ENCODE measurements around the gene AS3MT.
A peak's percentile ranks its signal among the peaks of the same experiment; 100 is the strongest.
"Not testable (repeated sequence)": the region's sequence is repeated elsewhere in the genome, so short reads cannot be mapped to it uniquely, and the experiment has no call there.

The AS3MT gene

GRCh38 chr10:102869258-102870198, at the start of gene AS3MT:
AS3MT (plus strand) TSS chr10:102869470; CDS start chr10:102869593, 123 bp downstream.
- peak; percentile 74 for DNase-seq (ENCODE audit: low read depth, low spot score)

GRCh38 chr10:102820008-102820407, 49.3 kb upstream of the AS3MT start:
- not testable (repeated sequence) for DNase-seq (ENCODE audit: low read depth, low spot score)

- DNase-seq (ENCODE audit: low read depth, low spot score): no peak
Measured at GRCh38 chr10:102822222-102822621, 47.0 kb upstream of the AS3MT start.

GRCh38 chr10:102824664-102825063, 44.6 kb upstream of the AS3MT start:
- no peak for DNase-seq (ENCODE audit: low read depth, low spot score)

- no peak for DNase-seq (ENCODE audit: low read depth, low spot score)
Measured at GRCh38 chr10:102826148-102826796, 43.0 kb upstream of the AS3MT start.

GRCh38 chr10:102827597-102827975, 41.7 kb upstream of the AS3MT start:
- DNase-seq (ENCODE audit: low read depth, low spot score): no peak

- DNase-seq (ENCODE audit: low read depth, low spot score): no peak
Measured at GRCh38 chr10:102831322-102832071, 37.8 kb upstream of the AS3MT start.

- DNase-seq (ENCODE audit: low read depth, low spot score): no peak
Measured at GRCh38 chr10:102832248-102832647, 37.0 kb upstream of the AS3MT start.

GRCh38 chr10:102832987-102833386, 36.3 kb upstream of the AS3MT start:
- DNase-seq (ENCODE audit: low read depth, low spot score): no peak

- peak; percentile 71 for DNase-seq (ENCODE audit: low read depth, low spot score)
Measured at GRCh38 chr10:102834143-102834542, 35.1 kb upstream of the AS3MT start.

GRCh38 chr10:102835007-102835482, 34.2 kb upstream of the AS3MT start:
- DNase-seq (ENCODE audit: low read depth, low spot score): peak; percentile 94

GRCh38 chr10:102837230-102837721, 32.0 kb upstream of the AS3MT start, which contains the start of gene CYP17A1:
CYP17A1 (minus strand) TSS chr10:102837413; CDS start chr10:102837361, 52 bp downstream.
- DNase-seq (ENCODE audit: low read depth, low spot score): no peak

GRCh38 chr10:102838276-102838927, 30.9 kb upstream of the AS3MT start:
- DNase-seq (ENCODE audit: low read depth, low spot score): not testable (repeated sequence)

GRCh38 chr10:102841827-102842345, 27.4 kb upstream of the AS3MT start:
- DNase-seq (ENCODE audit: low read depth, low spot score): no peak

- DNase-seq (ENCODE audit: low read depth, low spot score): not testable (repeated sequence)
Measured at GRCh38 chr10:102843139-102843538, 26.1 kb upstream of the AS3MT start.

- DNase-seq (ENCODE audit: low read depth, low spot score): not testable (repeated sequence)
Measured at GRCh38 chr10:102844190-102844776, 25.0 kb upstream of the AS3MT start.

GRCh38 chr10:102845352-102845902, 23.8 kb upstream of the AS3MT start:
- DNase-seq (ENCODE audit: low read depth, low spot score): no peak

- DNase-seq (ENCODE audit: low read depth, low spot score): no peak
Measured at GRCh38 chr10:102850025-102850518, 19.2 kb upstream of the AS3MT start.

- not testable (repeated sequence) for DNase-seq (ENCODE audit: low read depth, low spot score)
Measured at GRCh38 chr10:102853237-102853636, 16.0 kb upstream of the AS3MT start.

Data from ELF-1 (cell line).